Spleen (tissue), 7 donors: ENCODE measurements around the gene GPC3.

Experiments
- CTCF ChIP-seq, 11 experiments: fragments of 200-600 bp in 7 of 11; fragments of 450-650 bp in 4 of 11; sonication (generic) in 4 of 11; IDR thresholded peaks in 8 of 11; conservative IDR thresholded peaks in 3 of 11; 1 replicate in 7 of 11; 2 replicates in 4 of 11; pipeline versions ENCODE4 v1.4.0 to v1.8.0; 2016 to 2021; ENCODE audit warnings: antibody characterized with exemption in 11 of 11, inconsistent platforms in 4 of 11, mild to moderate bottlenecking in 1 of 11
- POLR2A ChIP-seq, 3 donors: fragments of 450-650 bp; IDR thresholded peaks; one replicate each; pipeline ENCODE4 v1.5.1; 2017; ENCODE audit warnings: antibody characterized with exemption in 3 of 3, mild to moderate bottlenecking in 1 of 3
- donor health status: DM: no; HTN: no; CAD: no; lungs with moderate emphysema.
- donor health status: DM: no; HTN: no; CAD: no.
- donor health status: DM: no; HTN: no; CAD: no.

GRCh38 chrX:133590703-133591505, 394.5 kb downstream of the GPC3 start:
- no peak for TF ChIP-seq CTCF (IDR thresholded peaks at IDR 0.05 in 8 of 11, conservative IDR thresholded peaks at IDR 0.05 in 3 of 11)
- TF ChIP-seq POLR2A (IDR thresholded peaks at IDR 0.05), result no peak
